HuH-7 (cell line): ENCODE measurements around the gene HMGXB3.
"Not testable (repeated sequence)": the region's sequence is repeated elsewhere in the genome, so short reads cannot be mapped to it uniquely, and the experiment has no call there.

Source experiments
- DNase-seq: peaks from one replicate; pipeline ENCODE4 v3.0.0; 2011; ENCODE audit warnings: low spot score

The HMGXB3 gene

GRCh38 chr5:150068472-150068871 lies 67.9 kb downstream of the HMGXB3 start:
- no peak for DNase-seq

GRCh38 chr5:150068961-150069645 lies 68.6 kb downstream of the HMGXB3 start:
- DNase-seq: no peak

- DNase-seq: no peak
These were observed 69.4 kb downstream of the HMGXB3 start for GRCh38 chr5:150069672-150070627.

GRCh38 chr5:150070821-150071220 lies 70.3 kb downstream of the HMGXB3 start:
- no peak for DNase-seq

DNA sequence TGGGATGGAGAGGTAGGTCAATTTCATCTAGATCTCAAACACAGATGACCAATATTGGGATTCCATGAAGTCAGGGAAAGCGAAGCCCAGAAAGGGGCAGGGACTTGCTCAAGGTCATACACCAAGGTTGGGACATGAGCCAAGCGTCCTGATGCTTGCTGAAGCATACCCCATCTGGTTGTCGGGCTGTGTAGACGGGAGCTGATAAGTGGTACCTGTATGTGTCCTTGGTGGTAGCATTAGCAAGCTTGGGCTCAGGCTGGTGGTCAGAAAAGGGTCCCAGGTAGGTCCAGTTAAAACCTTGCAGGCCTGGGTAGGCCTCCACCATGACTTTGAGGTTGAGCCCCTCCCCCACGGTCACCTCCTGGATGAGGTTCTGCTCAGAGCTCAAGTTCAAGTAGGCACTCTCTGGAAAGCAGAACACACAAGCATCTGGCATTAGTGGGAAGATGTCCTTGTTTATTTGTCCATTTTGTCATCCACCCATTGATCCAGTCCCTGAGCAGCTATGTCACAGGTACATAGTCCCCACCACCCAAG lies 72.6 kb downstream of the HMGXB3 start:
- no peak for DNase-seq

- no peak for DNase-seq
These were observed 73.1 kb downstream of the HMGXB3 start for GRCh38 chr5:150073677-150074076.

- DNase-seq: no peak
These were observed 74.7 kb downstream of the HMGXB3 start for GRCh38 chr5:150075233-150075632.

DNA sequence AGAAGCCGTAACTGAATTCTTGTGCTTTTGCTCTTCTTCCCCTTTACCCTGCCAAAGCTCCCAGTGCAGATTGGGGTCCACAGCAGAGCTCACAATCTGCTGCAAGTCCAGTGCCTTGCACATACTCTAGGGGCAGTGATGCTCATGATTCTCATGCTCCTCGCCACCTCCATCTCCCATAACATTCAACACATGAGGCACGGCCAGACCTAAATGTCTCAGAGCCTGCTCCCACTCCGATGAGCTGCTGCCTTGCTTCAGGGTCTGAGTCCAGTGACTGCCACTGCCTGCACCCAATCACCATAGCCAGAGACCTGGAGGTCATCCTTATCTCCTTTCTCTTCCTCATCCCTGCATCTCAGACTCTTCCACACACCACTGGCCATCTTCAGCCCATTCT lies 75.3 kb downstream of the HMGXB3 start:
- DNase-seq: no peak

DNA sequence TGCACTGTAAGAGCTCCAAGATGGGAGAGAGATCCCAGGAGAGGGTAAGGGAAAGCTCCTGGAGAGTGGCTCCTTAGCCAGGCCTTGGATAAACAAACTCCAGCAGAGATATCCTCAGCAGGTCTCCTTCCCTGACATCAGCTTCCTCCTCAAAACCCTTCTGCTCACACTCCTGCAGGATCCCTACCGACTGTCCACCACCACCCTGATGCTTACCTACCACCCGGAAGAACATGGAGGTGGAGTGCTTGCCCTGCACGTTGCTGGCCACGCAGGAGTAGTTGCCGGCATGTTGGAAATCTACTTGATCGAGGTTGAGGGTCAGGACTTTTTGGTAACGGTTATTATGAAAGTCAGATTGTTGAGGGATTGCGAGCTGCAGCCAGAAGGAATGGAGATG lies 76.5 kb downstream of the HMGXB3 start:
- no peak for DNase-seq

GRCh38 chr5:150077996-150078801 lies 77.7 kb downstream of the HMGXB3 start:
- DNase-seq: no peak

- DNase-seq: no peak
These were observed 78.5 kb downstream of the HMGXB3 start for GRCh38 chr5:150078802-150079689.

- DNase-seq: no peak
These were observed 79.4 kb downstream of the HMGXB3 start for GRCh38 chr5:150079909-150080461.

- DNase-seq: no peak
These were observed 80.3 kb downstream of the HMGXB3 start for GRCh38 chr5:150080696-150081435.

DNA sequence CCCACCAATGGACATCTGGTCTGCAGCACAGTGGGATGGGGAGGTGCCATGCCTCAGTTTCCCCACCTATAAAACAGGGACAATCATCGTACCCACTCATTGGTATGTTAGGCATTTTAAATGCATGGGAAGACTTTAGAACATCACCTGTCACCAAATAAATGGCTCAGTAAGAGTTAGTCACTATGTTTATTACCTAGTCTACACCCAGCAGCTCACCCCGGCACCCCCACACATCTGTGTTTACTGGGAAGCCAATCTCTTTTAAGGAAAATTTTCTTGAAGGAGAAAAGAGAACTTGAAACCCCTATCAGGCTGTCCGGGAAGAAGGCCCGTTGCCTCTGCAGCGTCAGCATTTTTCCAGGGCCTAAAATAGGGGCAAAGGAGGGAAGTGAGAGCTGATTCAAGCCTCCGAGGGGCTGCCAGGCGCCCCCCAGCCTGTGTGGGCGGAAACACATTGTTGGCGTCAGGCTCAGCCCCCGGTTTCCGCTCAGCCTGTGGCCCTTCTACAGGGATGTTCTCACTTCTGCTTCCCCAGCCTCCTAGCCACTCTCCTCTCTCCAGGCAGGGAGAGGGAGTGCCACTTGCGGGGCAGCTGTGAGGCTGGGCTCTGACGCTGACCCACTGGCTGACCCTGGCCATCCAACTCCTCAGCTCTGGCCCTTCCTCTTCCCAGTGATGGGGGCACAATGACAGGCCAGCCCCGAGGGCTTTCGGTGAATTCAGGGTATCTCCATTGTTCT lies 81.2 kb downstream of the HMGXB3 start:
- no peak for DNase-seq

DNA sequence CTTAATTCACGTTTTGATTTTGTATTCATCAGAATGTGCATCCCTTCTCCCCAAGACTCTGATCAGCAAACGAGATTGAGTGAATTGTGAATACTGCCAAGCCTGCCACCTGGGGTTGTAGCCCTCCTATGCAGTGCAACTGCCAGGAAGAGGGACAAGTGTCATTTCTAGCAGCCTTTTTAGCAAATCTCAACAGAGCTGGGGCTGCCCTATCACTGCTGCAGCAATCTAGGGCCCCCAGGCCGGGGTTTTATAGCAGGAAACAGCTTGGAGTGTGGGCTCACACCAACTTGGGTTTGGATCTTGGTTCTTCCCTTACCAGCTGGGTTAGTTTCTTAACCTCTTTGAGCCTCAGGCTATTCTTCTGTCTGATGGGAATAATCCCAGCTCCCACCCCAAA lies 81.8 kb downstream of the HMGXB3 start:
- no peak for DNase-seq

DNA sequence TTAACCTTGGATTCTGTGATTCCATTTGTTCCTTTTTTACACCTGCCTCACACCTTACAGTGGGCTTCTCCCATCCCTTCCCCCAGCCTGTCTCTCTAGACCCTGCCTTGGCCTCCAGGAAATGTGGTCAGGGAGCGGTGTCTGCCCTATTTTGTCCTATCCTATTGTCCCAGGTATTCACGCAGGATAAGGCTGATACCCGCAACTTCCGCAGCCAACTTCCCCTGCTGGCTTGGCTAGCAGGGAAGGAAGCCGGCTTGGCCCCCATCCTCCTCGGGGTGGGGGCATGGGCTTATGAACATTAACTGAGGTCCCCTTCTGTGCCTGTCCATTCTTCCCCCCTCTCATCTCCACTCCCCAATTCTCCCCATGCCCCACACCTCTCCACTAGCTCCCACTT lies 82.3 kb downstream of the HMGXB3 start:
- DNase-seq: no peak

DNA sequence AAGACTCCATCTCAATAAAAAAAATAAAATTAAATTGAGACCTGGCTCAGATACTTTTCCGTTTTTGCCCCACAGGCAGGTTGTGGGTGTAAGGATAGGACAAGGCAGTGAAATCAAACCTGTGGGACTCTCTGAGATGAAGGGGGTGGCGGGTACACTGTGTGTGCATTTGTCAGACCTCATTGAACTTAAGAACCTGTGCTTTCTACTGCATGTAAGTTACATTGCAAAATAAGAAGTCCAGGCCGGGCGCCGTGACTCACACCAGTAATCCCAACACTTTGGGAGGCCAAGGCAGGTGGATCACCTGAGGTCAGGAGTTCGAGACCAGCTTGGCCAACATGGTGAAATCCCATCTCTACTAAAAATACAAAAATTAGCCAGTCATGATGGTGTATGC lies 84.2 kb downstream of the HMGXB3 start:
- not testable (repeated sequence) for DNase-seq

- no peak for DNase-seq
These were observed 84.8 kb downstream of the HMGXB3 start for GRCh38 chr5:150085191-150085912.
